IPS DF 4.7 (cell line): ENCODE data around the gene XRCC4.
A peak's percentile ranks its signal among the peaks of the same experiment; 100 is the strongest.
"Not testable (repeated sequence)": the region's sequence is repeated elsewhere in the genome, so short reads cannot be mapped to it uniquely, and the experiment has no call there.

Source experiments
- DNase-seq: peaks from one replicate; pipeline ENCODE4 v3.0.0-alpha.2; 2013; ENCODE audit warnings: low spot score; ENCODE audit errors: extremely low read depth

XRCC4 gene

GRCh38 chr5:83343299-83343698 lies 266.0 kb downstream of the XRCC4 start:
- DNase-seq = no peak

DNA sequence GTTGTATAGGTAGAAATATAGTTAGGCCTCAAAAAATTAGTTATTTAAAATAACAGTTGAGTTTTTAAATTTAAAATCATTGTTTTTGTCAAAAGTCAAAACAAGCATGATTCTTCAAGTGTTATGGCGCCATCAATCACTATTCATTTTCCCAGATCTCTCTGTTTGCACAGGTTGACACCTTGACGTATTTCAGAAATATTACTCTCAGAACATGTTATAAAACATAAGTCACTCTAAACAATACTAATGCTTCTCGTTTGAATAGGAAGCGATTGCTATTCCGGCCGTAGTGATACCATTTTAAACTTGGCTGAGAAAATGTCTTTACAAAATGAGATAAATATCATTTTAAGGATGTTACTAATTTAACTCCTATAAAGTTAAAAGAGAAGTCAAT lies 268.1 kb downstream of the XRCC4 start:
- no peak for DNase-seq

DNA sequence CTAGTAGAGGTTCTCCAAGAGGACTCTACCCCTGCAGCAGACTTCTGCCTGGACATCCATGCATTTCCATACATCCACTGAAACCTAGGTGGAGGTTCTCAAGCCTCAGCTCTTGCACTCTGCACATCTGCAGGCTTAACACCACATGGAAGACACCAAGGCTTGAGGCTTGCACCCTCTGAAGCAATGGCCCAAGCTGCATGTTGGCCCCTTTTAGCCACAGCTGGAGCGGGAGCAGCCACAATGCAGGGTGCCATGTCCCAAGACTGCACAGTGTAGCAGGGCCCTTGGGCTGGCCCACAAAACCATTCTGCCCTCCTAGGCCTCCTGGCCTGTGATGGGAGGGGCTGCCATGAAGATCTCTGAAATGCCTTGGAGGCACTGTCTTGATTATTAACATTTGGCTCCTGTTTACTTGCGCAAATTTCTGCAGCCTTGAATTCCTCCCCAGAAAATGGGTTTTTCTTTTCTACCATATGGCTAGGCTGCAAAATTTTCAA lies 271.0 kb downstream of the XRCC4 start:
- no peak for DNase-seq

- no peak for DNase-seq
Observed at GRCh38 chr5:83353231-83353630, 275.9 kb downstream of the XRCC4 start.

DNA sequence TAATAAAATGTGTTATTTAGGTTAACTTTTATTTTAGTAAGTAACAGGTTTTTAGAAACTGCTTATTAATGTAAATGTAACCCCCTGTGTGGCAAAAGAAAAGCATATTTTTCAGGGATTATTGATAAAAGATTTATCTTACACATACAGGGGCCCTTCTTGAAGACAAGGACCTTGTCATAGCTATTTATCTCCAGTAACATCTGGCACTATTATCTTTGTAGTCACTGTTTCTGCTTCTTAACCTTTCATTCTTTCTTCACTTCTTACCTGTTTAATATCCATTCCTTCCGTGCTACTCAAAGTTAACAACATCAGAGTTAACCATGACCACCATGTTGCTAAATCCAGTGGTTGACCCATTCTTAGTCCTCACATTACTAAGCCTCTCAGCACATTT lies 276.4 kb downstream of the XRCC4 start:
- DNase-seq = no peak

GRCh38 chr5:83354958-83355357 lies 277.6 kb downstream of the XRCC4 start:
- peak; percentile 96 for DNase-seq

DNA sequence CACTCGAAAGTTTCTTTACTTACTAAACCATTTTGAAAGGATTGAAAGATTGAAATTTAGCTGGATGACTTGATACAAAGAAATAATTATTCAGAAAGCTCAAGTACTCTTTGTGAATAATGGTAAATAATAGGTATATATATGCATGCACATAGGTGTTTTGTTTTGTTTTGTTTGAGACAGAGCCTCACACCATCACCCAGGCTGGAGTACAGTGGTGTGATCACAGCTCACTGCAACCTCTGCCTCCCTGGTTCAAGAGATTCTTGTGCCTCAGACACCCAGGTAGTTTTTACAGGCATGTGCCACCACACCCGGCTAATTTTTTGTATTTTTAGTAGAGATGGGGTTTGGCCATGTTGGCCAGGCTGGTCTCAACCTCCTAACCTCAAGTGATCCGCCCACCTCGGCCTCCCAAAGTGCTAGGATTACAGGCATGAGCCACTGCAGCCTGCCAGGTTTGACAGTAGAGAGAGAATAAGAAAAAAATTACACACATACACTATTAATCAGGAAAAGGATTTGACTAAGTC lies 278.2 kb downstream of the XRCC4 start:
- DNase-seq = not testable (repeated sequence)

GRCh38 chr5:83357621-83358231 lies 280.4 kb downstream of the XRCC4 start:
- no peak for DNase-seq

DNA sequence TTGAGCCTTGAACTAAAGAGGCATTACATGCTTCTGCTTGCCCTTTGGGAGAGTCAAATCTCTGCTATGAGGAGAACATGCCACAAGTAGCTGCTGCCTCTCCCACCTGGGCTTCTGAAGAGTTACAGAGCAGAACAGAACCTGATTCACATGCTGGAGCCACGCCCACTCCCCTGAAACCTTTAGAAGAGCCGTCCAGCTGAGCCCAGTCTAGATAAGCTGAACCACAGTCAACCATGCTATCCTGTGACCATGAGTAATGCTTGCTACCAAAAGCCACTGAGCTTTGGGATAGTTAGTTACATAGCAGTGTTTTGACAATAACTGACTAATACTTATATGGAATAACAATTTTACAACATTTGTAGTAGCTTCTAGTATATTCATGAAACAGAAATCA lies 283.2 kb downstream of the XRCC4 start:
- no peak for DNase-seq

- no peak for DNase-seq
Observed at GRCh38 chr5:83362526-83362925, 285.2 kb downstream of the XRCC4 start.

GRCh38 chr5:83363111-83363885 lies 286.0 kb downstream of the XRCC4 start:
- DNase-seq = no peak

- no peak for DNase-seq
Observed at GRCh38 chr5:83363886-83364275, 286.5 kb downstream of the XRCC4 start.

GRCh38 chr5:83364312-83365299 lies 287.3 kb downstream of the XRCC4 start:
- no peak for DNase-seq

- no peak for DNase-seq
Observed at GRCh38 chr5:83368319-83368718, 291.0 kb downstream of the XRCC4 start.

GRCh38 chr5:83368835-83369234 lies 291.5 kb downstream of the XRCC4 start:
- no peak for DNase-seq

DNA sequence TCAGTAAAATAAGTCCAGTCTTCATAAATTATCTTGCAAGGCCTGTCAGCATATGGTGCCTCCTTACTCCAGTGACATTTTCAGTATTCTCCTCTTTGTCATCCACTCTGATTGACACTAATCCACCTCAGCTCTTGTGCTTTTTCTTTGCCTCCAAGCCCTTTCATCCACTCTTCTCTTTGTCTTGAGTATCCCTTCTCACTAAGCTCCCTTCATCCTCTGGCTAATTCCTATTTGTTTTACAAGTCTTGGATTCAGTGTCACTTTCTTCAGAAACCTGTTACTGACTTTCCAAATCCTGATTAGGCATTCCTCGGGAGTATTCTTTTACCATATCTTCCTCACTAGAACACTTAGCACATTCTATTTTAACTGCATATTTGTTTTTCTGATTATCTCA lies 293.6 kb downstream of the XRCC4 start:
- no peak for DNase-seq

DNA sequence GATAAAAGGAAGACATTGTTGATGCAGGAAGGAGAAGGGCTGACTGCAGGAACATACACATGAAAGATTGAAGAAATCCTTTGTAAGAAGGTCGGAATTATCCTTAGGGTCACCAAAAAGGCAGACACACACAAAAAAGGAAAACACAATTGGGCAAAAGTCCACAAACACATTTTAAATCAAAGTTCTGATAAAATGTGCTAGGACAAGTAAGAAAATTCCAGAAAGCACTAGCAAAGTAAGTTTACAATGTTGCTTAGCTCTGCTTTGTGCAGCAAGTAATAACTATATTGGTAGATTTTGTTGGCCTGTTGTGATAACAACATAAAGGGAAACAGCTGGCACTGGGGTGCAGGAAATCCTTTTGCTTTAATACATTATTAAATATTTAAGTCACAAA lies 294.4 kb downstream of the XRCC4 start:
- no peak for DNase-seq

GRCh38 chr5:83374547-83374946 lies 297.2 kb downstream of the XRCC4 start:
- no peak for DNase-seq

DNA sequence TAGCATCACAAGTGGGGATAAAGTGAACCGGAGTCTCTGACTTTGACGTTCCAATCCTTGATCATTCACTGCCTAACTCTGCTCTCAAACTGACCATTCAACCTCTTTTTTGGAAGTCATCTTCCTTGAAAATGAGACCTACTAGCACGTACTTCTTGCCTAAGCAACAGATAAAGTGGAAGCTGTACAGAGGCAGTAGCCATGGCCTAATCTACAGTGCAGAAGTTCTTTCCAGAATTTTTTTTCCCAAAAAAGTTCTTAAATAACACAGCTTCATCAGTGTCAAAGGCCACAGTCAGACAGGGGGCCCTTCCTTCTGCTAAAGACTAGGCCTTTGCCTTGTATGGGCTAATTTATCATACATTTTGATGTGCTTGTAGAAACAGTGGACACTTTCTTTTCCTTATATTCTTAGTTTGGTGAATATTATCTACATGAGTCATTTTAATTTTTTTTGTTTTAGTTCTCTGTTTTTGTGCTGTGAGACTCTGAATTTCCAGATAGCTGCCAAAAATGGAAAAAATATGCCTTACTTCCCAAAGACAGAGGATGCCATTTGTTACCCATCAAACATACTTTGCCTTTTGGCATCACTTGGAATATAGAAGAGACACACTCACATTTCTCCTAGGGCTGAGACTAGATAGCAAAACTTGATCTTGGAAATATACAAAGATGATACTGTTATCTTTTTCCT lies 297.9 kb downstream of the XRCC4 start:
- no peak for DNase-seq

- DNase-seq = no peak
Observed at GRCh38 chr5:83376461-83376860, 299.1 kb downstream of the XRCC4 start.
